Fibroblast of villous mesenchyme (primary cell): Measurements from ENCODE around the gene FAM227A. TPM values are rescaled to one million over a fixed set of nuclear protein-coding genes. Genes with fewer than 3 reads are reported as not detected.
"Not testable (repeated sequence)": the region's sequence is repeated elsewhere in the genome, so short reads cannot be mapped to it uniquely, and the experiment has no call there.

ENCODE experiments used
- DNase-seq: peaks from one replicate; pipeline ENCODE4 v3.0.0-alpha.2; 2010; ENCODE audit warnings: low read depth
- H3K4me3 ChIP-seq: 2 replicates; pipeline ENCODE4 v1.5.1; 2011; ENCODE audit warnings: low read depth, mild to moderate bottlenecking, low read length
- CTCF ChIP-seq: IDR thresholded peaks from 2 replicates; pipeline ENCODE4 v1.5.1; 2012; ENCODE audit warnings: low read depth, mild to moderate bottlenecking, low read length; ENCODE audit not compliant: insufficient read depth
- total RNA-seq: library from RNA; depleted of rRNA; stranded (reverse); fragments of >200 nt; gene quantifications from 2 replicates; pipeline ENCODE4 v1.2.3, GENCODE V29; 2012

The FAM227A gene
- total RNA-seq, 1 donor: 1.3 TPM

- TF ChIP-seq CTCF: no peak
- DNase-seq: peak; percentile 36
- H3K4me3 ChIP-seq: peak overlapping the region; percentile 92
Observed at GRCh38 chr22:38657045-38657909, 1.1 kb upstream of the FAM227A start.

- TF ChIP-seq CTCF: no peak
- peak overlapping the region; percentile 92 for H3K4me3 ChIP-seq
- peak; percentile 22 for DNase-seq
Observed at GRCh38 chr22:38655519-38656255, 505 bp downstream of the FAM227A start.

GRCh38 chr22:38653741-38654140 lies 2.5 kb downstream of the FAM227A start:
- no peak for DNase-seq
- TF ChIP-seq CTCF: no peak
- no peak overlapping the region for H3K4me3 ChIP-seq

- no peak for TF ChIP-seq CTCF
- no peak overlapping the region for H3K4me3 ChIP-seq
- no peak for DNase-seq
Observed at GRCh38 chr22:38652859-38653258, 3.3 kb downstream of the FAM227A start.

GRCh38 chr22:38649841-38650522 lies 6.2 kb downstream of the FAM227A start:
- TF ChIP-seq CTCF: no peak
- H3K4me3 ChIP-seq: no peak overlapping the region
- DNase-seq: no peak

GRCh38 chr22:38645430-38645829 lies 10.8 kb downstream of the FAM227A start:
- no peak for TF ChIP-seq CTCF
- H3K4me3 ChIP-seq: no peak overlapping the region
- DNase-seq: no peak

- not testable (repeated sequence) for DNase-seq, H3K4me3 ChIP-seq
Observed at GRCh38 chr22:38644245-38644644, 11.9 kb downstream of the FAM227A start.
